NCI-H526 (cell line): Measurements from ENCODE around the gene CDKL1.
"Not testable (repeated sequence)": the region's sequence is repeated elsewhere in the genome, so short reads cannot be mapped to it uniquely, and the experiment has no call there.

Experiments used
- DNase-seq, 2 experiments: peaks; one replicate each; lab custom pipeline; 2025; lab: John Stamatoyannopoulos, UW

Gene CDKL1

DNA sequence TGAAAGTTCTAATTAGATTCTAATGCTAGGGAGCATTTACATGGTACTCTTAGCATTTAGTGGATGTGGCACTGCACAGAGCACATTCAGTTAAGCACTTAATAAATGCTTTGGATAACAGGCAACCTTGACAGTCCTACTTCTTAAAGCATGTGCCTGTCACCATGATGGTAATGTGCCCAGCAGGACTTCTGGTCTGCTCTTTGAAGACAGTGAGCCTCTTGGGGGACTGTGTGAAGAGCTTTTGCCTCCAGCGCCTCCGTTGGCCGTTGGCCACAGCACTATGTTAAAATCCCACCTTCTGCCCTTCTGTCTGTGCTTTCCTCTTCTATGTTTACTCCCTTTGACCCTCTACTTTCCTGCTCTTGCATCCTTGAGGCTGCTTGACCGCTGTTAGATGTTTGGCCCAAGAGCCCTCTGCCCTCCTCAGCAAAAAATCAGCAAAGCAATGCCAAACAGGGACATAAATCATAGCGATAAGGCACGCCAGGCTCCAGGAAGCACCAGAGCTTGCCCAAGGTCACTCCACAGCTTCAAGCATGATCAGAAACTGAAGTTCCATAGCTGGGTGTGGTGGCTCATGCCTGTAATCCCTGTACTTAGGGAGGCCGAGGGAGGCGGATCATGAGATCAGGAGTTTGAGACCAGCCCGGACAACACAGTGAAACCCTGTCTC lies 8.3 kb downstream of the CDKL1 start:
- no peak for DNase-seq

DNA sequence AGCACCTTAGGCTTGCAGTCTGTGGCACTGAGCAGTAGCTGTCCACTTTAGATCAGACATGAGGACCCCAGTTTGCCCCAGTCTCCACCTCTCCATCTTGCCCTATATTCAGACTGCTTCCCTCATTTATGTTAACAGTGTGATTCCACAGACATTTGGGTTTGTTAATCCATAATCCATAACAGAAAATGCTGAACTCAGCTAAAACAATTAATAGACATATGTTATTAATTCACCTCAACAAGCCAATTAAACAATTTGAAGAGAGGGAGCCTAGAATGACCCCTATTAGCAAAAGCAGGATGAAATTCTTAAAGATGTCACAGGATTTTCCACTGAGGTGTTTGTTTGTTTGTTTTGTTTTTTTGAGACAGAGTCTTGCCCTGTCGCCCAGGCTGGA lies 9.1 kb downstream of the CDKL1 start:
- no peak for DNase-seq

DNA sequence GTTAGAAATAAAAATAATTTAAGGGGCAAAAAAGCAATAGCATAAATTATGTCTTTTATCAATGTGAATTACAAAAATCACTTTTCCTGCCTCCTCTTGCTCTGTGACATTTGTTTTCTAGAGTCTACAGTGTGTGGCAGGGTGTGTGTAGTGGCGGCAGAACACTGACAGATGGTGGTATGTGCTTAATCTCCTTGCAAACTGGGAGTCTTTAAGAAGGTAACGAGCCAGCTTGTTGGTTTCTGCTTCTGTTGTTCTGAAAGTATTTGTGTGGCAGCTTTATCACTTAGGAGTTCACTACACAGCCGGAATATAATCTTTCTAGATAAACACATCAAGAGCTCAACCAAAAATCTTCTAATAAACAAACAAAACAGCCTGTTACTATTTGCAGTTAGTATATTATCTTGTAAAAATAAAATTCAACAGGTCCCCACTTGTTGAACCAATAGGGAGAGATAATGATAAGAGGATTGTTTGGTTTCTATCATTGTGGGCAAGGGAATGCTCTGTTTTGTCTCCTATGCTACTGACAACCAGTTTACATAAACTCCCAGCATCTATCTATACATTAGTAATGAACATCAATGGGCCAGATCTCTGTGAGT lies 13.0 kb downstream of the CDKL1 start:
- no peak for DNase-seq

DNA sequence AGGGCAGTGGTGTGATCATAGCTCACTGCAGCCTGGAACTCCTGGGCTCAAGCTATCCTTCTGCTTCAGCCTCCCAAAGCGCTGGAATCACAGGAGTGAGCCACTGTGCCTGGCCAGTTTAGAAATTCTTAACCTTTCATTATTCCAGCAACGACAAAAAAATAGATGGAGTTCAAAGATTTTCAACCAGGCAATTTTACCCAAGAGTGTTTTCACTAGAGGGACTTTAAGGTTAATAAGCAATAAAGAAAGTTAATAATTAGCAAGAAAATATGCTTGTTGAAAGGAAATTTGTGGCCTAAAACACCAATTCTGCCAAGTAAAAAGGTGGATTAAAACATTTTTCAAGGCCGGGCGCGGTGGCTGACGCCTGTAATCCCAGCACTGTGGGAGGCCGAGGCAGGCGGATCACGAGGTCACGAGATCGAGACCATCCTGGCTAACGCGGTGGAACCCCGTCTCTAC lies 14.8 kb downstream of the CDKL1 start:
- DNase-seq: no peak

DNA sequence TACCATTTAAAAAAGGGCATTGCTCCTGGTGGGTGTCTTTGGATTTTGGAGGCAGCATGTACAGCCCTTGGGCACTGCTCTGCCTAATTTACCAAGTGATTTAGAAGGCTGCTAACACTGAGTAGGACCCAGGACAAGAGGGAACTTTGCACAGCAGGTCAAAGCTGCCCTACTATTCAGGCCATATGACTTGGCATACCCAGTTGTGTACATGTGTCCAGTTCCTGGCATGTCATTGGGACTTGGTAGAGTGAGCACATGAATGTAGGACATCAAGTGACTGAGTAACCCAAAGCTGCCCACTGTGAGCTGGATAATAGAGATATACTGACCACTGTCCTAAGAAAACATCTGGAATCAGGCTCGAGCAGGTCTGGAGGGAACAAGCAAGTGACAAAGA lies 15.7 kb downstream of the CDKL1 start:
- no peak for DNase-seq

DNA sequence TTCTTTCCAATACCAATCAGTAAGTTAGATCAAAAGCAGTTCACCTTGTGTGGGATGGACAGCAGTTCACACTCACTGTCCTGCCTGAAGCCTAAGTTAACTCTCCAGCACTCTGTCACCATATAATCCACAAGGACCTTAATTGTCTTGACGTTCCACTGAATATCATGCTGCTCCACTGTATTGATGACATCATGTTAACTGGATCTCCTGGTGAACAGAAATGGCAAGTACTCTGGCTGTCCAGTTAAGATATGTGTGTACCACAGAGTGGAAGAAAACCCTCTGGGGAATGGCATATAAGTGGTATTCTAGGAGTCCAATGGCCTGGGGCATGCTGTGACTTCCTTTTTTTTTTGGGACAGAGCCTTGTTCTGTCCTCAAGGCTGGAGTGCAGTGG lies 16.2 kb downstream of the CDKL1 start:
- DNase-seq: no peak

DNA sequence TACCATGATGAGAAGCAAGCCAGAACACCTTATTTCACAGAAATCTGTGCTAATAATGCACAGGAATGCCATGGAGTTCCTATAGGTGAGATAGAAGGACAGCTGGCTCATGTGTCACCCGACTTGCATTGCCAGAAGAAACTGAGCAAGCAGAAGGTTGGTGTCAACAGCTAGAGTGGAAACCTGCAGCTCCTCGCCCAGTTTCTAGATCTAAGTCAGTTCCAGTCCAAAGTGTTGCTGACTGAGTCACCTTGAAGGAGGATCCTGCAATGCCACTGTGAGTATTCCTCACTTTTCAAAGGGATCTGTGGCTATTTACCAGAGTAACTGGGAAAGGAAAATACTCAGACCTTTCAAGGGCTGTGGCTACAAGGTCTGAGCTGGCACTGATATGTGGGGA lies 17.1 kb downstream of the CDKL1 start:
- DNase-seq: no peak

DNA sequence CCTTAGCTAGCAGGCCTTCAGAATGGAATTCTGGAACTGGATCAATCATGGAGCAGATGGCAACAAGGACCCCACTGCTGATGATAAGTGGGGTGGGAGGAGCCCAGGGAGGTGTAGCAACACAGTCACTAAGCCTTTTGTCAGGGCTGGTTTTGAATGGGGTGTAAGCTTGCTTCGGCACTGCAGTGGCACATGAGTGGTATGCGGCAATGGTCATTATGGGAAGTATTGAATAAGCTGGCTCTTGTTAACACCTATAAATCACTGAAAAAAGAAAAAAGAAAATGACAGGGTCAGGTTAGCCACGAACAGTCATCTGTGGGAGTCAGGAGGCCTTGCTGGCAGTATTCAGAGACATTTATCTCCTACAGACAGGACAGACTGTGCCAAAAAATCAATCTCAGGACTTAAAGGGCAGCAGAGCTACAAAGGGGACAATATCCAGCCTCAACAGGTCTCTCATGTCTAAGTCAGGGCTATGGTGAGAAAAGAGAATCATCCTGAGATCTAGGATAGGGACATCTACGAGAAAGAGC lies 19.1 kb downstream of the CDKL1 start:
- DNase-seq: no peak

DNA sequence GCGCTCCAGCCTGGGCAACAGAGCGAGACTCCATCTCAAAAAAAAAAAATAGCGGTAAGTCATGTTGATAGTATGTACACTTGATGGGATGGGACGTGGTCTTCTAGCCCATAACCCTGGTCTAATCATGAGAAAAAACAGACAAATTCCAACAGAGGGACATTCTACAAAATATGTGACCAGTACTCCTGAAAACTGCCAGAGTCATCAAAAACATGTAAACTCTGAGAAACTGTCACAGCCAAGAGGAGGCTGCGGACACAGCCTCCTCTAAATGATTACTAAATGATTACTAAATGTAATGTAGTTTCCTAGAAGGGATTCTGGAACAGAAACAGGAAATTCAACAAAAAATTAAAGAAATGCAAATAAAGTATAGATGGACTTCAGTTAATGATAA lies 20.9 kb downstream of the CDKL1 start:
- no peak for DNase-seq

DNA sequence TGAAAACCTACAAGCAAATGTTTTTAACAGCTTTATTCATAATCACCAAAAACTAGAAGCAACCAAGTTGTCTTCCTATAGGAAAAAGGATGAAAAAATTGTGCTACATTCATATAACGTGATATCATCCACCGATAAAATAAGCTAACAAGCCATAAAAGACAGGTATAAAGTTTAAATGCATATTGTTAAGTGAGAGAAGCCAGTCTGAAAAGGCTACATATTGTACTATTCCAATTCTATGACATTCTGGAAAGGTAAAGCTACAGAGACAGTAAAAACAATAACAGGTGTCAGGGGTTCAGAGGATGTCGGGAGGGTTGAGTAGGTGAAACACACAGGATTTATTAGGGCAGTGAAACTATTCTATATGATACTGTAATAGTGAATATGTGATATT lies 22.7 kb downstream of the CDKL1 start:
- no peak for DNase-seq

DNA sequence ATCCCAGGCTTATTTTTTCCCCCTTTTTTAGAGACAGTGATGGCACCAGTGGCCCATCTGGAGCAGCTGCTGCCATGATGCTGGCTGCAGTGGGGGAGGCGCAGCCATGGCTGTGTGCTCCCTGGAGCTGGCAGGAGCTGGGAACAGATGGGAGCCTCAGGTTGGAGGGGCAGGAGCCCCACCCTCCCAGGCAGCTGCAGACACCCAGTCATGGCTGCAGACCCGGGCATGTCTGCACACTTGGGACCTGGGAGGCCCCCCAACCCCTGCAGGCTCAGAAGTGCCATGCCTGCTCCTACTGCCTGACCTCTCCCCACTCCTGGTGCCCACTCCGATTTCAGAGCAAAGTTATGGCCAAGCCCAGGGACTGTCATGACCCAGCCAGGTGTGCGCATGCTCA lies 25.1 kb downstream of the CDKL1 start:
- peak in 1 of 2 experiments; percentile 19 for DNase-seq

DNA sequence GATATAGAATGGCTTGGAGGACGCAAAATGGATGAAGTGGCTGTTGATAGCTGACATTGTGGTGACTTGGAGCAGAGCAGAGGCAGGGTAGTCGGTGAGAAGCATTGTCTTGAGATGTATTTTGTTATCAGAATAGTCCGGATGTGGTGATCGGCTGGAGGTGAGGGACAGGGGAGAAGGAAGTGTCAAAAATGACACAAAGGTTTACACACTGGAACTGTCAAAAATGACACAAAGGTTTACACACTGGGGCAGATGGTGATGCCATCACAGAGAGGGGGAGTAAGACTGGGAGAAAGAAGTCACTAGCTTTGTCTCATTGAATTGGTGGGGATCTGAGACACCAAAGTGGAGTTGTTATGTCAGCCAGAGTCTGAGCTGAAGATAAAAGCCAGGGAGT lies 30.1 kb downstream of the CDKL1 start:
- DNase-seq: no peak

DNA sequence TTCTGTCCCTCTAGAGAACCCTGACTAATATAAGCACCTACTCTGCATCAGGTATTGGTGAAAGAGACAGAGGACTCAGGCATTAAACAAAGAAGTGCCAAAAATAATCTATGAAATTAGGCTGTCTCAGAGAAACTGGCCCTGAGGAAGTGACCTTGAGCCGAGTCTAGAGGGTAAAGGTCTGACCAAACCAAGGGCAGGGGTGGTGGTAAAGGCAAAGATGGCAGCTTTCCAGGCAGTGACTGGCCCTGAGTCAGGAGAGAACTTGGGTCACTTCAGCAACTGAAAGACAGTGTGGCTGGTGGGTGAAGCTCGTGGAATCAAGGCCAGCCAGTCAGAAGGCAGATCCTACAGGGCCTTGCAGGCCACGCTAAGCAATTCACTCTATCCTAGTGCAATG lies 30.6 kb downstream of the CDKL1 start:
- no peak for DNase-seq

DNA sequence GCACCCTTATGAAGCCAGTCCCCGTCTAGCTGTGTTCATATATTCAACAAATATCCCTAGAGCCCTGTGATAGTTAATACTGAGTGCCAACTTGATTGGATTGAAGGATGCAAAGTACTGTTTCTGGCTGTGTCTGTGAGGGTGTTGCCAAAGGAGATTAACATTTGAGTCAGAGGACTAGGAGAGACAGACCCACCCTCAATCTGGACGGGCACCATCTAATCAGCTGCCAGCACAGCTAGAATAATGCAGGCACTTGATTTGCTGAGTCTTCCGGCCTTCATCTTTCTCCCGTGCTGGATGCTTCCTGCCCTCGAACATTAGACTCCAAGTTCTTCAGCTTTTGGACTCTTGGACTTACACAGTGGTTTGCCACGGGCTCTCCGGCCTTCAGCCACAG lies 31.1 kb downstream of the CDKL1 start:
- not testable (repeated sequence) for DNase-seq

DNA sequence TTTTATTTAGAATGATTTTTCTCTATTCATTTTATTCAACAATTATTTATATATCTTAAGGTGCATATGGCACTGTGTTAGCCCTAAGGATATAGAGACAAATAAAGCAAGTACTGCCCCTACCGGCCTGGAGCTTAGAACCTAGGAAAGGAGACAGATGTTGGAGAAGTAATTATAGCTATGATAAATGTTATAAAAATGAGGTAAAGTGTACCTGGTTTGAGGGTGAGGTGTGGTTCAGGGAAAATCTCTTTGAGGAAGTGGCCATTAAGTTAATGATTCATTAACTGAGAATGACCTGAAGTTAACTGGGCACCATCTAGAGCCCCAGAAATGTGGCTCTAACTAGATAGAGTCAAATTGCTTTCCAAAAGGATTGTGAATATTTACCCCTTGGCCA lies 31.9 kb downstream of the CDKL1 start:
- DNase-seq: no peak

DNA sequence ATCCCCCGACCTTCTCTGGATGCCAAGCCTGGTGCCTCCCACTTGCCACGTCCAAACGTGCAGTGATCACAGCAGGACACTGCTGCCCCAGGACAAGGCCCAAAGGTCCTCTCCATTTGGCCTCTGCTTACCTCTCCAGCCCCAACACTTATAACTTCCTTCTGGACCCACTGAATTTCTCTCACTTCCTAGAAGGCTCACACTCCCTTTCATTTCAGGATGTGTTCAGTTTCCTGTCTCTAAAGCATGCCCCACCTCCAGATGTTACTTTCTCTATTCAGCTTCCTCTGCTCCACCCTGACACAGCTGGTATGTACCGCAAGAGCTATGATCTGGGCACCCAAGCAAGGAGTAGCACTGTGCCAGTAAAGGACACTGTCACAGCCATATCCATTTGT lies 33.0 kb downstream of the CDKL1 start:
- no peak for DNase-seq

DNA sequence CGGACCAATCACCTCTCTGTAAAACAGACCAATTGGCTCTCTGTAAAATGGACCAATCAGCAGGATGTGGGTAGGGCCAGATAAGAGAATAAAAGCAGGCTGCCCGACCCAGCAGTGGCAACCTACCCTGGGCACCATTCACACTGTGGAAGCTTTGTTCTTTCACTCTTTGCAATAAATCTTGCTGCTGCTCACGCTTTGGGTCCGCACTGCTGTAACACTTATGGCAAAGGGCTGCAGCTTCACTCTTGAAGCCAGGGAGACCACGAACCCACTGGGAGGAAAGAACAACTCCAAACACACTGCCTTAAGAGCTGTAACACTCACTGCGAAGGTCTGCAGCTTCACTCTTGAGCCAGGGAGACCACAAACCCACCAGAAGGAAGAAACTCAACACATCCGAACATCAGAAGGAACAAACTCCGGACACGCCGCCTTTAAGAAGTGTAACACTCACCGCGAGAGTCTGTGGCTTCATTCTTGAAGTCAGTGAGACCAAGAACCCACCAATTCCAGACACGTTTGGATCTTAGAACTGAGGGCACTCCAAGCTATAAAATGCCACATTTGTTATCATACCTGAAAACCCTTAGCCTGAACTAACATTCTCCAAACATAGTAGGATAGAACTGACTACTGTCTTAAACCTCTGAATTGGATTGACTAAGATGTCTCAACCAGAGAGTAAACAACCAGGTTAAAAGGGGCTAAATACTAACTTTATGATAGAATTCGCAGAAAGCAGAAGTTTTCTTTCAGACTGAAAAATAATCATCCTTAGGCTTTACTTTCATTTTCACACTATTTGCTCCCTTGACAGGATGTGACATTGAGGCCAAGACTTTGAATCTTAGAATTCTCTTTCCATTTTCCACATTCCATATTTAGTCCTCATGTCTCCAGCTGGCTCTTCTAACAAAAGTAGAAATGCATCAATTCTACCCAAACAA lies 33.6 kb downstream of the CDKL1 start:
- no peak for DNase-seq

DNA sequence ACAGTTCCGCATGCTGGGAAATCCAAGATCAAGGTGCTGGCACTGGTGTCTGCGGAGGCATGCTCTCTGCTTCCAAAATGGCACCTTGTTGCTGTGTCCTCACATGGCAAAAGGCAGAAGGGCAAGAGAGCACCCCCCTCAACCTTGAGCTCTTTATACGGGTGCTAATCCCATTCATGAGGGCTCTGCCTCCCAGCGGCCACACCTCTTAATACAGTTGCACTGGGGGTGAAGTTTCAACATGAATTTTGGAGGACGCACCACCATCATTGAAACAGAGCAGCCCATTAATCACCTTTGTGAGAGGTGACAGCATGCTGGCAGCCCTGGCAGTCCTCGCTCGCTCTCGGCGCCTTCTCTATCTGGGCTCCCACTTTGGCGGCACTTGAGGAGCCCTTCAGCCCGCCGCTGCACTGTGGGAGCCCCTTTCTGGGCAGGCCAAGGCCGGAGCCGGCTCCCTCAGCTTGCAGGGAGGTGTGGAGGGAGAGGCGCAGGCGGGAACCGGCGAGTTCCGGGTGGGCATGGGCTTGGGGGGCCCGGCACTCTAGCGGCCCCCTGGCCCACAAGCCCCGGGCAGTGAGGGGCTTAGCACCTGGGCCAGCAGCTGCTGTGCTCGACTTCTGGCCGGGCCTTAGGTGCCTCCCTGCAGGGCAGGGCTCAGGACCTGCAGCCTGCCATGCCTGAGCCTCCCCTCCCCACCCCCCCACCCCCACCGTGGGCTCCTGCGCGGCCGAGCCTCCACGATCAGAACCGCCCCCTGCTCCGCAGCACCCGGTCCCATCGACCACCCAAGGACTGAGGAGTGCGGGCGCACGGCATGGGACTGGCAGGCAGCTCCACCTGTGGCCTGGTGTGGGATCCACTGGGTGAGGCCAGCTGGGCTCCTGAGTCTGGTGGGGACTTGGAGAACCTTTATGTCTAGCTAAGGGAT lies 34.9 kb downstream of the CDKL1 start:
- not testable (repeated sequence) for DNase-seq

DNA sequence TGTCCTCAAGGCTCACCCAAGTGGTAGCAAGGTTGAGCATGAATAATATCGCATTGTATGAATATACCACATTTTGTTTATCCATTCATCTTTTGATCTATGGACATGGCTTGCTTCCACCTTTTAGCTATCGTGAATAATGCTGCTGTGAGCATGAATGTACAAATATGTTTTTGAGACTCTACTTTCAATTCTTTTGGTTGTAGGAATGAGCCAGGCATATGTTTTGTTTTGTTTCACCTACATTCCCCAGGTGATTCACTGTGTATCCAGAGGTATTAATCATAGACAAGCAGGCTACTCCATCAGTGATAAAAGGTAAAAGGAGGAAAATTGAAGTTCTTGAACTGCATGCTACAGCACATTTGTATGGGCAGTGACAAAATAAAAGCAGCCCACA lies 35.8 kb downstream of the CDKL1 start:
- no peak for DNase-seq

DNA sequence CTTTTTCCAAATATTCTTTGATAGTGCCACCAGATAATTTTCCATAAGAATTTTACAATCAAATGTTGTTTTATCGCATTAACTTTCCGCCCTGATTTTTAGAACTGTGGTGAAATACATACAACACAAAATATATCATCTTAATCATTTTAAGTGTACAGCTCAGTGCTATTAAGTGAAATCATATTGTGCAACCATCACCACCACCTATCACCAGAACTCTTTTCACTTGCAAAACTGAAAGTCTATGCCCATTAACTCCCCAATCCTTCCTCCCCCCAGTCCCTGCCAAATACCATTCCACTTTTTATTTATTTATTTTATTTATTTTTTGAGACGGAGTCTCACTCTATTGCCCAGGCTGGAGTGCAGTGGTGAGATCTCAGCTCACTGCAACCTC lies 36.6 kb downstream of the CDKL1 start:
- DNase-seq: no peak

DNA sequence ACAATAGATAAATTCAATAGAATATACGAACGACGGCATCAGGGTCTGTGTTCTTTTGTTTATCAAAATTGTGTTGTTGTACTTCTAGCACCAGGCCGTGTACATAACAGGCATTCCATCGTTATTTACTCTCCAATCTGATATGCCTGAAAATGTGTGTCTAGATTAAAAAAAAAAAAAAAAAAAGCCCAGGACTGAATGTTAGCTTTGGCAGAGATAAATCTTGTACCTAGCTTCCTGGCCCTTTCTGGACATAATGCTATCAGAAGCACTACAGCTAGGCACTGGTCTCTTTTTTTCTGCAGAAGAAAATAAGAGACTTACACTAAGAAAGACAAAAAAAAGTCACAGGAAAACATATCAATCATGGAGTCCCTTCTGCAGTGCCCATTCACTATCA lies 37.0 kb downstream of the CDKL1 start:
- DNase-seq: no peak
